Measurements from ENCODE around the gene RIMS3.

RIMS3 gene

GRCh38 chr1:40691538-40692428 is 26.3 kb upstream of the RIMS3 start, which contains the start of gene NFYC:
TSS of gene NFYC (plus strand) at chr1:40691704. CDS start at chr1:40738844, 47,140 bp downstream.
- peak; percentile 98 for DNase-seq

- DNase-seq: no peak
Observed at GRCh38 chr1:40690771-40691537, 25.5 kb upstream of the RIMS3 start.

DNA sequence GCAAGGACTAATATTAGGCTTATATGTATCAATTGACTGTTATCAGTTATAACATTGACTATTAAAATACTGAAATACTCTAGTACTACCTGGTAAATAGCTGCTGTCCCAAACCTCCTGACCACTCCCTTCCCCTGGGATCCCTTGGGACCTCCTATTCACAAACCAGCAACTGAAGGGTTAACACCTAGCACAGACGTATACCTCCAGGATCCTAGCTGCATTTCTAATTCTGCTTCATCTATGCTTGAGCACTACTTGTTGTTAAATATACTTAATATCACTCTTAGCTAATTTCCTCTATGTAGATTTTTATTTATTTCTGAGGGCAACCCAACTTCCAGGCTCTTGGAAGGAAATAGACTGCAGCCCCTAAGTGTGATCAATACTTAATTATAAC is 24.3 kb upstream of the RIMS3 start:
- no peak for DNase-seq

- DNase-seq: no peak
Observed at GRCh38 chr1:40687661-40688060, 22.2 kb upstream of the RIMS3 start.

DNA sequence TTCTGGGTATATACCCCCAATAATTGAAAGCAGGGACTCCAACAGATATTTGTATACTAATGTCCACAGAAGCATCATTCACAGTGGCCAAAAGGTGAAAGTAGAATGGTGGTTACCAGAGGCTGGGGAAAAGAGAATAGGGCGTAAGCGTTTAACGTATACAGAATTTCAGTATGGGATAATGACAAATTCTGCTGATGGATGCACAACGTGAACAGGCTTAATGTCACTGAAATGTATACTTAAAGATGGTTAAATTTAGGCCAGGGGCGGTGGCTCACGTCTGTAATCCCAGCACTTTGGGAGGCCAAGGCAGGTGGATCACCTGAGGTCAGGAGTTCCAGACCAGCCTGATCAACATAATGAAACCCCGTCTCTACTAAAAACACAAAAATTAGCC is 21.6 kb upstream of the RIMS3 start:
- no peak for DNase-seq

DNA sequence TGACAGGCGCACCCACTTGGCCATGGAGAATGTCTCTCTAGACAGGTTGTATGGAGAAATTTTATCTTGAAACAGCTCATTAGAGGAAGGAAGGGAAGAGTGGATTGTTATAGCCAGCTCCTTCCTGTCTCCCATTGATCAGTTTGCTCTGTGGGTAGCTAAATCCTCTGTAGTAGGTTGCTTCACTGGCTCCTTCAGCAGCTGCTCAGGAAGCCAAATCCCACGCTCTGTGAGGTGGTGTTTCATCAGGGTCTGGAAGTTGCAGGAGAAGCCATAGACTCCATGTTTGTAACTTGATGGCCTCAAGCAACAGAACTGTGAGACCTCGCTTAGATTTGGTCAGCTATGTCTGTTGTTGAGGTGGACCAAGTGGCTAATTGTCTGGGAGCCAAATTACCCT is 19.2 kb upstream of the RIMS3 start:
- no peak for DNase-seq

GRCh38 chr1:40679165-40679953 is 13.9 kb upstream of the RIMS3 start:
- DNase-seq: no peak

DNA sequence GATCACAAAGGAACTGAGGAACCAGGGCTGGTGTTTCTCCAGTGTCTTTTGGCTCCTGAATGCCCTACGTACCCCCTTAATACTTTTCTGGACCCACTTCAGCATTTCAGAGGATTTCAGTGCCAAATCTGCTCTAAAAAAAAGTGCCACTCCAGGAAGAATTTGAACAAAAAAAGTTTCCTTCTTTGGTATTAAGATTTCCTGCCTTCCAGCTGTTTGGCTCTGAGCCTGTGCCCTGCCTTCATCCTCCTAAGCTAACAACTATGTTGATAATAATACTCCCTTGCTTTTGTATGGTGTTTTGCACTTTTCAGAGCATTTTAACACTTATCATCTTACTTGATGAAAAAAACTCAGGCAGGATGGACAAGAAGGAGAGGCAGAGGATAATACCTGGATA is 11.0 kb upstream of the RIMS3 start:
- DNase-seq: no peak

DNA sequence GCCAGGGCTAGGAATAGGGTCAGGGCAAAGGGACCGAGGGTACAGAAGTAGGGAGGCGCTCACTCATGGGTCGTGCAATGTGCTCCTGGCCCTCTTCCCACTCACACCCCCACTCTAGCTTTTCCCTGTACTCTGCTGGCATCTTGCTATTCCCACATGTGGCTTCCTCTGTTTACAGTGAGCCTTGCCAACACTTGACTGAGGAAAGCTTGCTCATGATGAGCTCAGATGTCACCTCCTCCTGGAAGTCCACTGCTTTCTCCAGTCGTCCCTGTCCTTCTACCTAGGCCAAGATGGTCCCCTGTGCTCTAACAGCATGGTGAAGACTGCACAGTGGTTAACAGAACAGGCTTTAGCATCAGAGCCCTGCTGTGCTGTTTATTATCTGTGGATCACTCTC is 8.0 kb upstream of the RIMS3 start:
- DNase-seq: no peak

GRCh38 chr1:40668769-40669525 is 3.5 kb upstream of the RIMS3 start:
- DNase-seq: peak; percentile 49

DNA sequence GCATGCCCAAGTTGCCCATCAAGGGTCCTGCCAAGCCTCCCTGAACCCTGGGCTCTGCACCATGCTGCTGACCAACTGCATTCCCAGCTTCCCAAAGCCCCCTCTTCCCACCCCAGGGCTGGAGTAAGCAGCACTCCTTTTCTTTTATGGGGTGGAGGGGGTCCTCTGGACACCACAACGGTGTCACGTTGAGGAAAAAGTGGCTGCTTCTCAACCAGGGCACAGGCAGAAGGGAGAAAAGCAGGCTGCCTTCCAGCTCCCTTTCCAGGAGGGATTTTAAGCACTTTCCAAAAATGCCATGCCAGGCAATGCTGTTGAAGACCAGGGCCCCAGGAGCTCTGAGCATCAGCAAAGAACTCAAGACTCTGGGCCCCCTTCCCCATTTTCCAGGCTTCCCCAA is 691 bp downstream of the RIMS3 start:
- no peak for DNase-seq

- DNase-seq: no peak
Observed at GRCh38 chr1:40664167-40664537, 1.3 kb downstream of the RIMS3 start.

DNA sequence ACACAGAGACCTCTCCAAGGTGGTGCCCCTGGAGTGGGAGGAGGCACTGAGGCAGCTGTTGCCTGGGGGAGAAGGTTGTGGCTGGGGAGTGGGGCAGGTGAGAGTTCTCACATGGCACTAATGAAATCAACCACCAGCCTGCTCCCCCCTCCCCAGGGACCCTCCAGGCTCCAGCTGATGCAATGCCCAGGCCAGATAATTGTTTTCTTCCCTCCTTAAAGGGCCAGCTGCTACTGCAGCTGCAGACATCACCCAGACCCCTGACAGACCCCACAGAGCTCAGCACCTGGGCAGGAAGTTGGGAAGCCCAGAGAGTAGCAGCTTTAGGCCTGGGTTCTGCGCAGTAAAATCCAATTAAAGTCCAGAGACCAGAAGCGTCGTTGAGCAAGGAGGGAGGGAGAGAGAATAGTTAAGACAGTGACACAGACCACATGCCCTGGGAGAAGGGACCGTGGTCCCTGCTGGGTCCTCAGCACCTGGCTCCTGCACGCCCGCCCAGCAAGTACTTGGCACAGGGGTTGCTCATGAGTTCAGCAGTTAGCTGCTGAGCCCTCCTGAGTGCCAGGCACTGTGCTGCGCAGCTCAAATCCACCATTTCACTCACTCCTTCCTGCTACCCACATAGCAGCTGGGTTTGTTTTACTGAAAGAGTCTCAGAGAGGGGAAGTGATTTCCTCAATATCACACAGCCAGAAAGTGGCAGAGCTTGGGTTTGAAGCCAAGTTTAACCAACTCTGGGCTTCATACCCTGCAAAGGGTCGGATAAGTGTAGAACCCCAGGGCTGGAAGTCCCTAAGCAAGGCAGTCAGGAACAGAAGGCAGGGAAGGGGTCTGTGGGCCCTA is 1.9 kb downstream of the RIMS3 start:
- DNase-seq: no peak

GRCh38 chr1:40662864-40663263 is 2.6 kb downstream of the RIMS3 start:
- DNase-seq: peak; percentile 64

DNA sequence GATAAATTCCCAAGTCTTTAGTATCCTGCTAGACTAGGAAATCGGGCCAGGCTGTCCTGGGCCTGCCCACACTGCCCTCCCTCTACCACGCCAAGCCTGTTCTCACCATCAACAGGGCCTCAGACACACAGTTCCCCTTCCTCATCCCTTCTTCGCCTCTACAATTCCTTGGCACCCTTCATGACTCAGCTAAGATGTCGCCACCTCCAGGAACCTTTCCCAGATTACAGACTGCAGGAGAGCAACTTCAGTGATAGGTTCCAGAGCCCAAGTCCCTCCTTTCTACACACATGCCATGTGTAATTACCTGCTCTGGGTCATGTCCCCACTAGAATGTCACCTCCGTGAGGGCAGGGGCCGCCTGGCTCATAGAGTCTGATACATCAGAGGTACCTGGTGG is 3.3 kb downstream of the RIMS3 start:
- peak; percentile 57 for DNase-seq

GRCh38 chr1:40661678-40662077 is 3.8 kb downstream of the RIMS3 start:
- DNase-seq: no peak

DNA sequence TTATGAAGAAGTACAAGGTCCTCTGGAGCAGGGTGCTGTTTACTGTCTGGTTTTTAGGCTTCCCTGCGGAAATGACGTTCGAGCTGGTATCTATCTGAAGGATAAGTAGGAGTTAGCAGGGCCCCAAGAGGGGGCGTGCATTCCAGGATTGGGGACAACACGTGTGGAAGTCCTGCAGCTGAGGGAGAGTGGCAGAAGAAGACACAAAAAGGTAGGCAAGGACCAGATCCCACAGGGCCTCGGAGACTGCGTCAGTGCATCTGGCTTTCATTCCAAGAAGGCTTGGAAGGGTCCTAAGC is 5.9 kb downstream of the RIMS3 start:
- no peak for DNase-seq

DNA sequence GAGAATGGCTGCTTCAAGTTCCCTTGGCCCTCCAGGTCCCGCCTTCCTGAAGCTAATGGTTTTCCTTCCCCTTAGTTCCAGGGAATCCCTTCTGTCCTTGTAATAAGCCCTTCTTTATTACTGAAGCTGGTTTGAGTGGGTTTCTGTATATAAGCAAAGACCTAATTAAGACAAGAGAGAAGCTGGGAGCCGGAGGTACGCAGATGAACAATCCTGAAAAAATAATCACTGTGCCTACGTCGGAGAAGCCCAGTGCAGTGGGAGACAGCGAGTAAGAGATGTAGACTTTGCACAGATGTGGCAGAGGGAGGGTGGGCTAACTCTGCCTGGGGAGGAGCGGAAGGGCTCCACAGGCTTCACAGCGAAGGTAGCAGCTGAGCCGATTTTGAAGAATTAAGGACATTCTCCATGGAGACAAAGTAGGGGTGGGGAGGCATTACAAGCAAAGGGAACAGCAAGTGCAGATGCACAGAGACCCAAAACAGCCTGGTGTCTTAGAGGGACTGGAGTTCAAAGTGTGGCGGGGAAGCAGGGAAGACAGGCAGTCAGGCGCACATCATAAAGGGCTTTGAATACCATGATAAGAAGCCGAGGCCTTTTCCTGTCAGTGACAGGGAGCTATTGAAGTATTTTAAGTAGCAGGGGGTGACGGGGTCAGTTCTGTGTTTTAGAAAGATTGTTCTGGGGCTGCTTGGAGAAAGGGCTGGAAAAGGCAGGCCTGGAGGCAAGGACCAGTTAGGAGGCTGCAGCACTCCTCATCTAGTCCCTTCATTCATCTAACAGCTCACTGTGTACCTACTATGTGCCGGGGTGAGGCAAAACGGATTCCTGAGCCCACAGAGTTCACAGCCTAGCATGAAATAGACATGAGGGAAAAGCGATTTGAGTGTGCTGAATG is 6.5 kb downstream of the RIMS3 start:
- DNase-seq: no peak

DNA sequence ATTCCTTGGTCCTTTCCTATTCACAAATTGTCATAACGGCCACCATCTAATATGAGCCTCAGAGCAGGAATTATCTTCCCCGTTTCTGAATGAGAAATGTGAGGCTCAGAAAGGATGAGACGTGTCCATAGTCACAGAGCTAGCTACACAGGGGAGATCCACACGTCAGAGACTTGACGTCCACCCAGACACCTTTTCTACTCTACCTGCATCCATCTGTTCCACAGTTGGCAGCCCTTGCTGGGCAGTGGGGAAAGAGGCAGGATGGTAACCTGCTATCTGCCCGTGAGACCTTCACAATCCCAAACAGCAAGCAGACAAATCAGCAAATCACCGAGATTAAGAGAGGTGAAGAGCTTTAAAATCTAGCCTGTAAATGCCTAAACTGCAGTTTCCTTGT is 8.4 kb downstream of the RIMS3 start:
- DNase-seq: no peak

GRCh38 chr1:40653851-40654537 is 11.5 kb downstream of the RIMS3 start:
- no peak for DNase-seq

Measured in NCI-H226 (cell line).